Nephron progenitor cell (in vitro differentiated cells): Measurements from ENCODE around the gene QRFP.
"Not testable (repeated sequence)": the region's sequence is repeated elsewhere in the genome, so short reads cannot be mapped to it uniquely, and the experiment has no call there.

Experiments
- DNase-seq: peaks from one replicate; pipeline ENCODE4 v3.0.0; 2021
- H3K27ac Mint-ChIP-seq: 2 replicates; pipeline ENCODE4 v1.8.0; 2021; ENCODE audit warnings: mild to moderate bottlenecking, moderate library complexity, mixed read lengths
- H3K27me3 Mint-ChIP-seq: 2 replicates; pipeline ENCODE4 v1.8.0; 2021; ENCODE audit warnings: mild to moderate bottlenecking, low read depth, mixed read lengths; ENCODE audit not compliant: poor library complexity
- H3K36me3 Mint-ChIP-seq: 2 replicates; pipeline ENCODE4 v1.8.0; 2021; ENCODE audit warnings: low read depth, mixed read lengths
- H3K4me1 Mint-ChIP-seq: 2 replicates; pipeline ENCODE4 v1.8.0; 2021; ENCODE audit warnings: mixed read lengths
- H3K4me3 Mint-ChIP-seq: 2 replicates; pipeline ENCODE4 v1.8.0; 2021; ENCODE audit warnings: mild to moderate bottlenecking, moderate library complexity, mixed read lengths
- H3K9me3 Mint-ChIP-seq: 2 replicates; pipeline ENCODE4 v1.8.0; 2021; ENCODE audit warnings: mild to moderate bottlenecking, moderate library complexity, mixed read lengths
- CTCF ChIP-seq: fragments of 200-600 bp; sonication (generic); IDR thresholded peaks from 2 replicates; pipeline ENCODE4 v1.5.0; 2021; ENCODE audit warnings: antibody characterized with exemption

QRFP gene

GRCh38 chr9:130912932-130913598, 16.5 kb upstream of the QRFP start:
- Mint-ChIP-seq H3K4me3 (no peak overlapping the region), H3K4me1 (peaks cover 22% of the 10 kb centered on the region)
- DNase-seq, result no peak

GRCh38 chr9:130911254-130912049, 14.8 kb upstream of the QRFP start:
- DNase-seq, result no peak
- H3K27ac Mint-ChIP-seq, result peak overlapping the region; percentile 83
- no peaks in the 10 kb centered on the region for H3K27me3 Mint-ChIP-seq
- no peak overlapping the region for H3K4me3 Mint-ChIP-seq
- no peaks in the 10 kb centered on the region for H3K36me3 Mint-ChIP-seq
- H3K9me3 Mint-ChIP-seq, result no peaks in the 10 kb centered on the region
- H3K4me1 Mint-ChIP-seq, result peaks cover 28% of the 10 kb centered on the region
- TF ChIP-seq CTCF, result no peak

More at GRCh38 chr9:130912932-130913598, 16.5 kb upstream of the QRFP start:
- H3K27ac Mint-ChIP-seq, result no peak overlapping the region
- no peaks in the 10 kb centered on the region for H3K9me3 Mint-ChIP-seq
- TF ChIP-seq CTCF, result no peak
- H3K36me3 Mint-ChIP-seq, result no peaks in the 10 kb centered on the region
- no peaks in the 10 kb centered on the region for H3K27me3 Mint-ChIP-seq

- H3K4me1 Mint-ChIP-seq, result peaks cover 32% of the 10 kb centered on the region
- H3K27ac Mint-ChIP-seq, result peak overlapping the region; percentile 83
- not testable (repeated sequence) for H3K4me3 Mint-ChIP-seq
Observed at GRCh38 chr9:130910670-130911069, 14.1 kb upstream of the QRFP start.

GRCh38 chr9:130910041-130910440, 13.4 kb upstream of the QRFP start:
- not testable (repeated sequence) for H3K27ac Mint-ChIP-seq, H3K36me3 Mint-ChIP-seq

More at GRCh38 chr9:130910670-130911069, 14.1 kb upstream of the QRFP start:
- H3K36me3 Mint-ChIP-seq, DNase-seq, H3K27me3 Mint-ChIP-seq, H3K9me3 Mint-ChIP-seq: not testable (repeated sequence)

GRCh38 chr9:130908878-130909355, 12.3 kb upstream of the QRFP start:
- no peak overlapping the region for H3K4me3 Mint-ChIP-seq
- no peak overlapping the region for H3K27ac Mint-ChIP-seq
- DNase-seq, result no peak
- no peak for TF ChIP-seq CTCF
- peaks cover 7% of the 10 kb centered on the region for H3K27me3 Mint-ChIP-seq
- H3K9me3 Mint-ChIP-seq, result no peaks in the 10 kb centered on the region
- peaks cover 32% of the 10 kb centered on the region for H3K4me1 Mint-ChIP-seq
- no peaks in the 10 kb centered on the region for H3K36me3 Mint-ChIP-seq

More at GRCh38 chr9:130910041-130910440, 13.4 kb upstream of the QRFP start:
- peaks cover 32% of the 10 kb centered on the region for H3K4me1 Mint-ChIP-seq
- not testable (repeated sequence) for H3K4me3 Mint-ChIP-seq, H3K27me3 Mint-ChIP-seq, H3K9me3 Mint-ChIP-seq, DNase-seq

- H3K36me3 Mint-ChIP-seq, result no peaks in the 10 kb centered on the region
- peaks cover 7% of the 10 kb centered on the region for H3K27me3 Mint-ChIP-seq
- DNase-seq, result no peak
- H3K27ac Mint-ChIP-seq, result no peak overlapping the region
- TF ChIP-seq CTCF, result no peak
- H3K4me1 Mint-ChIP-seq, result peaks cover 29% of the 10 kb centered on the region
- no peak overlapping the region for H3K4me3 Mint-ChIP-seq
- H3K9me3 Mint-ChIP-seq, result no peaks in the 10 kb centered on the region
Observed at GRCh38 chr9:130908146-130908877, 11.7 kb upstream of the QRFP start.
